ENCODE results near the gene HTD2. TPM values are rescaled to one million over a fixed set of nuclear protein-coding genes. Genes with fewer than 3 reads are reported as not detected.

HTD2 gene
- total RNA-seq, 1 experiment from 2014 or later = 7.9 TPM

- POLR2A ChIA-PET = no interaction called here
Measured at GRCh38 chr3:58324391-58325390, 18.4 kb downstream of the HTD2 start.

More at GRCh38 chr3:58324391-58325390, 18.4 kb downstream of the HTD2 start:
- CTCF ChIA-PET = no interaction called here
- no peaks in the 10 kb centered on the region for H3K27me3 ChIP-seq (ENCODE audit: control insufficient read depth, insufficient read depth, low read length)
- no TSS peak for BruUV-seq (replicated peaks)
- ATAC-seq = no peak
- no peak for DNase-seq (ENCODE audit: low read depth, low spot score)
- H3K9me3 ChIP-seq (ENCODE audit: control insufficient read depth, insufficient read depth, low read depth, low read length) = no peaks in the 10 kb centered on the region
- no peaks in the 10 kb centered on the region; the same call in 1 of the 2 replicates for H3K4me1 ChIP-seq (ENCODE audit: control insufficient read depth, insufficient read depth, low read length)
- H3K4me3 ChIP-seq (ENCODE audit: low read depth in 2 of 2, low read length in 2 of 2) = no peak overlapping the region
- H3K36me3 ChIP-seq (ENCODE audit: control insufficient read depth, insufficient read depth, low read length) = no peaks in the 10 kb centered on the region
- H3K27ac ChIP-seq (ENCODE audit: low read length) = no peak overlapping the region
- TF ChIP-seq TCF7L2 (IDR thresholded peaks at IDR 0.05; ENCODE audit: low read depth, low read length) (no peak), POLR2AphosphoS5 (IDR thresholded peaks at IDR 0.05; ENCODE audit: low read depth, low read length) (no peak), CTCF (IDR thresholded peaks at IDR 0.05) (no peak), SIN3A (IDR thresholded peaks at IDR 0.05; ENCODE audit: borderline replicate concordance, insufficient read depth, low read depth, low read length) (no peak), REST (IDR thresholded peaks at IDR 0.05; ENCODE audit: insufficient read depth in 1 of 2, low read depth in 2 of 2, low read length in 1 of 2) (no peak)
- intact Hi-C loops (cut with micrococcal nuclease; ENCODE audit: unreplicated experiment) (no loop called here), in situ Hi-C loops (cut with HindIII; ENCODE audit: low pct_unique_long_range_greater_than_20kb, low sequenced_read_pairs) (no loop called here)

Measured in Panc1 (cell line).